Left renal cortex interstitium (tissue), 4 donors: Measurements from ENCODE around the gene MGMT. TPM values are rescaled to one million over a fixed set of nuclear protein-coding genes. Genes with fewer than 3 reads are reported as not detected.

Source experiments
- DNase-seq, 4 donors: peaks; one replicate each; pipeline ENCODE4 v3.0.0-alpha.2; 2013; ENCODE audit warnings: low read depth in 4 of 4, low spot score in 2 of 4, missing footprints in 1 of 4
- polyA plus RNA-seq, 4 donors: library from polyadenylated mRNA; unstranded; fragments of 120-200 nt; gene quantifications; one replicate each; pipeline ENCODE4 v1.2.1, GENCODE V29; 2013; ENCODE audit not compliant: insufficient read length in 4 of 4

The MGMT gene
- polyA plus RNA-seq, 4 donors = 17.4 to 30.0 (median 20.7) TPM

GRCh38 chr10:129765664-129766550, 298.9 kb downstream of the MGMT start:
- no peak for DNase-seq

GRCh38 chr10:129766611-129767550, 299.8 kb downstream of the MGMT start:
- no peak for DNase-seq

GRCh38 chr10:129767751-129768150, 300.7 kb downstream of the MGMT start:
- no peak for DNase-seq

GRCh38 chr10:129768437-129769355, 301.7 kb downstream of the MGMT start:
- no peak for DNase-seq

- DNase-seq = no peak
Measured at GRCh38 chr10:129769381-129770116, 302.5 kb downstream of the MGMT start.

GRCh38 chr10:129770286-129770685, 303.2 kb downstream of the MGMT start:
- no peak for DNase-seq

GRCh38 chr10:129771024-129771423, 304.0 kb downstream of the MGMT start:
- no peak for DNase-seq

GRCh38 chr10:129771576-129771975, 304.5 kb downstream of the MGMT start:
- DNase-seq = no peak

GRCh38 chr10:129771991-129772431, 305.0 kb downstream of the MGMT start:
- no peak for DNase-seq

GRCh38 chr10:129772468-129773358, 305.7 kb downstream of the MGMT start:
- no peak for DNase-seq

- DNase-seq = no peak
Measured at GRCh38 chr10:129773359-129773990, 306.4 kb downstream of the MGMT start.

GRCh38 chr10:129774082-129774735, 307.2 kb downstream of the MGMT start:
- DNase-seq = no peak

GRCh38 chr10:129774736-129775401, 307.8 kb downstream of the MGMT start:
- no peak for DNase-seq

GRCh38 chr10:129775681-129776080, 308.6 kb downstream of the MGMT start:
- no peak for DNase-seq

- no peak for DNase-seq
Measured at GRCh38 chr10:129777687-129778086, 310.6 kb downstream of the MGMT start.

GRCh38 chr10:129778571-129778970, 311.5 kb downstream of the MGMT start:
- no peak for DNase-seq
